WTC11 (cell line): ENCODE data around the gene PMS1. TPM values are rescaled to one million over a fixed set of nuclear protein-coding genes. Genes with fewer than 3 reads are reported as not detected.
A peak's percentile ranks its signal among the peaks of the same experiment; 100 is the strongest.

Experiments
- ATAC-seq: fragments of 200-7000 bp; cut with Tn5 transposase; 2 replicates; pipeline ENCODE4 v1.10.0; 2021; ENCODE audit warnings: mild to moderate bottlenecking, moderate library complexity
- Bru-seq: library from RNA; stranded (reverse); fragments of 400-500 nt; gene quantifications from one replicate; lab custom pipeline; 2021; lab: Mats Ljungman, UMichigan
- CTCF ChIA-PET: fragments of 300-600 bp; sonication (Branson Sonifier 250); formaldehyde crosslinking; loops from one replicate; lab custom pipeline; 2021; ENCODE audit warnings: antibody characterized with exemption; lab: Charles Lee
- POLR2A ChIA-PET: fragments of 350-600 bp; sonication (Branson Sonifier 250); formaldehyde crosslinking; loops from one replicate; lab custom pipeline; 2021; ENCODE audit warnings: antibody characterized with exemption; lab: Charles Lee
- DNase-seq: peaks from one replicate; pipeline ENCODE4 v3.0.0; 2021; ENCODE audit warnings: low spot score
- H3K27ac Mint-ChIP-seq: 2 replicates; pipeline ENCODE4 v1.8.0; 2021; ENCODE audit warnings: mixed read lengths
- H3K27me3 Mint-ChIP-seq: 2 replicates; pipeline ENCODE4 v1.8.0; 2021; ENCODE audit warnings: low read depth, mild to moderate bottlenecking, moderate library complexity, mixed read lengths
- H3K36me3 Mint-ChIP-seq: 2 replicates; pipeline ENCODE4 v1.8.0; 2021; ENCODE audit warnings: mixed read lengths
- H3K4me1 Mint-ChIP-seq: 2 replicates; pipeline ENCODE4 v1.8.0; 2022; ENCODE audit warnings: mixed read lengths
- H3K4me3 Mint-ChIP-seq: 2 replicates; pipeline ENCODE4 v1.8.0; 2021; ENCODE audit warnings: mild to moderate bottlenecking, moderate library complexity, mixed read lengths
- H3K9me3 Mint-ChIP-seq: 2 replicates; pipeline ENCODE4 v1.8.0; 2021; ENCODE audit warnings: mixed read lengths
- AR ChIP-seq: fragments of 250-450 bp; sonication (Bioruptor Pico); IDR thresholded peaks from 2 replicates; pipeline ENCODE4 v1.9.0; 2021; ENCODE audit warnings: mild to moderate bottlenecking
- CBFB ChIP-seq: sonication (generic); formaldehyde crosslinking; IDR thresholded peaks from 2 replicates; pipeline ENCODE4 v1.8.1; 2022; ENCODE audit warnings: mild to moderate bottlenecking, low read depth, missing genetic modification reagents
- CTCF ChIP-seq: fragments of 200-600 bp; IDR thresholded peaks from 2 replicates; pipeline ENCODE4 v1.8.0; 2022; ENCODE audit warnings: antibody characterized with exemption
- E2F5 ChIP-seq: sonication (generic); formaldehyde crosslinking; IDR thresholded peaks from 2 replicates; pipeline ENCODE4 v1.8.1; 2022; ENCODE audit warnings: mild to moderate bottlenecking, moderate library complexity, missing genetic modification reagents
- EMX1 ChIP-seq: fragments of 250-450 bp; sonication (Bioruptor Pico); IDR thresholded peaks from 2 replicates; pipeline ENCODE4 v1.8.0; 2021; ENCODE audit warnings: mild to moderate bottlenecking
- ETV6 ChIP-seq: sonication (generic); formaldehyde crosslinking; IDR thresholded peaks from 2 replicates; pipeline ENCODE4 v1.8.1; 2022; ENCODE audit warnings: mild to moderate bottlenecking, missing genetic modification reagents
- FOXK1 ChIP-seq: sonication (generic); formaldehyde crosslinking; IDR thresholded peaks from 2 replicates; pipeline ENCODE4 v1.8.0; 2022; ENCODE audit warnings: mild to moderate bottlenecking, moderate library complexity, missing genetic modification reagents
- GABPB1 ChIP-seq: sonication (generic); formaldehyde crosslinking; IDR thresholded peaks from 2 replicates; pipeline ENCODE4 v1.8.1; 2023; ENCODE audit warnings: mild to moderate bottlenecking, missing genetic modification reagents
- GTF2I ChIP-seq: fragments of 250-450 bp; sonication (Bioruptor Pico); conservative IDR thresholded peaks from 2 replicates; pipeline ENCODE4 v1.4.0; 2021; ENCODE audit warnings: mild to moderate bottlenecking
- JAZF1 ChIP-seq: fragments of 250-450 bp; sonication (Bioruptor Pico); IDR thresholded peaks from 2 replicates; pipeline ENCODE4 v1.9.0; 2021; ENCODE audit warnings: moderate library complexity, mild to moderate bottlenecking, inconsistent platforms
- MAX ChIP-seq: sonication (generic); formaldehyde crosslinking; IDR thresholded peaks from 2 replicates; pipeline ENCODE4 v1.8.0; 2022; ENCODE audit warnings: mild to moderate bottlenecking, missing genetic modification reagents
- MYBL2 ChIP-seq: sonication (generic); formaldehyde crosslinking; IDR thresholded peaks from 2 replicates; pipeline ENCODE4 v1.8.1; 2023; ENCODE audit warnings: mild to moderate bottlenecking, moderate library complexity, missing genetic modification reagents
- NFATC4 ChIP-seq: fragments of 250-450 bp; sonication (Bioruptor Pico); IDR thresholded peaks from 2 replicates; pipeline ENCODE4 v1.9.0; 2021; ENCODE audit warnings: mild to moderate bottlenecking
- NFE2L1 ChIP-seq: sonication (generic); formaldehyde crosslinking; IDR thresholded peaks from 2 replicates; pipeline ENCODE4 v1.8.1; 2023; ENCODE audit warnings: missing genetic modification reagents
- SMAD4 ChIP-seq: sonication (generic); formaldehyde crosslinking; IDR thresholded peaks from 2 replicates; pipeline ENCODE4 v1.8.0; 2022; ENCODE audit warnings: mild to moderate bottlenecking, missing genetic modification reagents
- USF2 ChIP-seq: sonication (generic); formaldehyde crosslinking; IDR thresholded peaks from 2 replicates; pipeline ENCODE4 v1.8.1; 2023; ENCODE audit warnings: mild to moderate bottlenecking, missing genetic modification reagents, moderate library complexity
- ZNF263 ChIP-seq: sonication (generic); formaldehyde crosslinking; IDR thresholded peaks from 2 replicates; pipeline ENCODE4 v1.8.1; 2022; ENCODE audit warnings: low read depth, mild to moderate bottlenecking, moderate library complexity, missing genetic modification reagents
- ZNF416 ChIP-seq: fragments of 250-450 bp; sonication (Bioruptor Pico); IDR thresholded peaks from 2 replicates; pipeline ENCODE4 v1.9.0; 2021; ENCODE audit warnings: mild to moderate bottlenecking, inconsistent platforms
- ZNF671 ChIP-seq: fragments of 250-450 bp; sonication (Bioruptor Pico); IDR thresholded peaks from 2 replicates; pipeline ENCODE4 v1.8.0; 2021; ENCODE audit warnings: mild to moderate bottlenecking
- ZSCAN18 ChIP-seq: fragments of 250-450 bp; sonication (Bioruptor Pico); IDR thresholded peaks from 2 replicates; pipeline ENCODE4 v2.1.2; 2022; ENCODE audit warnings: mild to moderate bottlenecking, moderate library complexity
- long read RNA-seq, 3 experiments: library from RNA in 1 of 3; library from capped mRNA in 1 of 3; library from polyadenylated mRNA in 1 of 3; unstranded in 2 of 3; stranded (forward) in 1 of 3; transcript quantifications; one replicate each; pipeline ENCODE4 v2.0.0, GENCODE V29; 2021
- total RNA-seq: library from RNA; stranded (reverse); gene quantifications from 3 replicates; pipeline ENCODE4 v1.2.3, GENCODE V29; 2021
- TF ChIP-seq, protein P1 (sequence below): fragments of 250-450 bp; sonication (Bioruptor Pico); IDR thresholded peaks from 2 replicates; pipeline ENCODE4 v1.9.0; 2021; ENCODE audit warnings: moderate library complexity, mild to moderate bottlenecking, inconsistent platforms, borderline replicate concordance
- TF ChIP-seq, protein P2 (sequence below): sonication (generic); formaldehyde crosslinking; IDR thresholded peaks from 2 replicates; pipeline ENCODE4 v1.8.0; 2022; ENCODE audit warnings: mild to moderate bottlenecking, missing genetic modification reagents

The PMS1 gene
- total RNA-seq (49.8 to 74.5 TPM (median 69.5 TPM) in 3 replicates), Bru-seq, nascent RNA (percentile 91 among the genes with signal in this experiment)
- long read RNA-seq, experiment 1, transcript PMS1-213 (13 exons, 3,225 nt), result major isoform, 183 of 344 reads
- long read RNA-seq, experiment 1, transcript PMS1-215 (12 exons, 2,576 nt), result minor isoform, 6 of 344 reads
- long read RNA-seq, experiment 1, transcript PMS1-204 (12 exons, 2,795 nt), result minor isoform, 13 of 344 reads
- long read RNA-seq, experiment 1, partial matches to known transcripts, result 36 of 344 reads
- long read RNA-seq, experiment 1, other reads (novel, unspliced or antisense), result 98 of 344 reads
- long read RNA-seq, experiment 2, transcript PMS1-213 (13 exons, 3,225 nt), result major isoform, 13 of 55 reads
- long read RNA-seq, experiment 2, partial matches to known transcripts, result 21 of 55 reads
- long read RNA-seq, experiment 2, other reads (novel, unspliced or antisense), result 20 of 55 reads
- long read RNA-seq, experiment 3, transcript PMS1-213 (13 exons, 3,225 nt), result major isoform, 26 of 66 reads
- long read RNA-seq, experiment 3, partial matches to known transcripts, result 12 of 66 reads
- long read RNA-seq, experiment 3, other reads (novel, unspliced or antisense), result 22 of 66 reads

DNA sequence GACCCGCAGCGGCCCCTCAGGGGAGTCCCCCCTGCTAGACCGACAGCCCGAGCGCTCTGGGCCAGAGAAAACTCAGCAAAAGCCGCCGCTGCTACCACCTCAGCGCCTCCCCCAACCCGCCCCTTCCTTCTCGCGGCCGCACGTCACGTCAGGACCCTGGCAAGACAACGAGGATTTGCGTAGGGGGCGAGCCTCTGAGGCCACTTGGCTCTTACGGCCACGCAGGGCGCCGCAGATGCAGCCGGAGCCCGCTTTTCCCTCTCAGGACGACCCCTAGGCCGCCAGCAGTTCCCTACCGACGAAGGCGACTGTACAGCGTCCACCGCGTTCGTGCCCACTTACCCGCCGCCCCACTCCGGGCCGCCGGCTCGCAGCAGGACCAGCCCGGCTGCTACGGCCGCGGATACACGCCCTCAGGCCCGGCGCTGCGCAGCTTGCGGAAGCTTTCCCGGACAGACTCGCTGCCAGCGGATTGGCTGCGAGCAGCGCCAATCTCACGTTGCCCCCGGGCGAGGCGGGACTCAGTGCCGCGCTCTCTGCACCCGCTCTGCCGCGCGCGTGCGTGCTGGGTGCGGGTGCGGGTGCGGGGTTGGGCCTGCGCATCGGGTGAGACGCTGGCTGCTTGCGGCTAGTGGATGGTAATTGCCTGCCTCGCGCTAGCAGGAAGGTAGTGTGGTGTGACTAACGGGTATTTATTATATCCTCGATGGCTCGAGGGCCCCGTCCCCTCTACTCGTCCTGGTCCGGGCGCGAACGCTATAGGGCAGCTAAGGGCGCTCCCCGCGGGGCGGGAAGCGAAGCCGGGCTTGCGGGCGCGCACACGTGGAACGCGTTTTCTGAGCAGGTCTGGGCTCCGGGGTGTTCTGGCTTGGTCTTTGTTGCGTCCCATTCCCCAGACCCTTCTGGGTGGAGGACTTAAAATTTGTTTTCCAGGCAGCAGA, at the start of gene PMS1, which contains the start of gene ORMDL1:
PMS1 (plus strand) TSS at position 524 of the 941 bp plus-strand sequence. CDS start 7,360 bp downstream, outside the sequence.
ORMDL1 (minus strand) TSS at position 413 of the 941 bp plus-strand sequence. CDS start 1,744 bp downstream, outside the sequence.
- ATAC-seq (peak; percentile 95), DNase-seq (peak; percentile 93)
- Mint-ChIP-seq H3K4me1 (peaks cover 30% of the 10 kb centered on the region), H3K4me3 (peak within 1 kb of the TSS; percentile 82), H3K36me3 (peaks cover 41% of the 10 kb centered on the region), H3K9me3 (no peaks in the 10 kb centered on the region), H3K27ac (peak within 1 kb of the TSS; percentile 92), H3K27me3 (no peaks in the 10 kb centered on the region)
- POLR2A ChIA-PET, result interaction anchor here (0.9 to 1.9 kb wide), 3 partner anchors 18 to 123 kb away, joined by 3 to 15 read pairs (median 4); partner anchors contain the start of gene OSGEPL1
- CTCF ChIA-PET, result interaction anchor here (1.0 to 1.9 kb wide), 3 partner anchors 21 to 107 kb away, joined by 3 to 13 read pairs (median 4); partner anchors contain the start of gene OSGEPL1
- peak; percentile 69; the same call in 1 of the 2 replicates for TF ChIP-seq CBFB
- no peak for TF ChIP-seq CTCF
- TF ChIP-seq EMX1 (CRISPR knock-in tag), result no peak
- TF ChIP-seq SMAD4 (CRISPR knock-in tag), result peak; percentile 70; the same call in 1 of the 2 replicates
- peak; percentile 30; the same call in 1 of the 2 replicates for TF ChIP-seq USF2
- TF ChIP-seq, protein P1, sequence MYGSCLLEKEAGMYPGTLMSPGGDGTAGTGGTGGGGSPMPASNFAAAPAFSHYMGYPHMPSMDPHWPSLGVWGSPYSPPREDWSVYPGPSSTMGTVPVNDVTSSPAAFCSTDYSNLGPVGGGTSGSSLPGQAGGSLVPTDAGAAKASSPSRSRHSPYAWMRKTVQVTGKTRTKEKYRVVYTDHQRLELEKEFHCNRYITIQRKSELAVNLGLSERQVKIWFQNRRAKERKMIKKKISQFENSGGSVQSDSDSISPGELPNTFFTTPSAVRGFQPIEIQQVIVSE (CRISPR knock-in tag), result no peak
- TF ChIP-seq MYBL2 (CRISPR knock-in tag), result peak; percentile 90
- TF ChIP-seq ZNF263 (CRISPR knock-in tag), result no peak
- TF ChIP-seq GABPB1 (CRISPR knock-in tag), result peak; percentile 52; the same call in 1 of the 2 replicates
- no peak for TF ChIP-seq ZNF671 (CRISPR knock-in tag)
- TF ChIP-seq MAX, result peak; percentile 96
- peak; percentile 93 for TF ChIP-seq E2F5 (CRISPR knock-in tag)
- TF ChIP-seq, protein P2, sequence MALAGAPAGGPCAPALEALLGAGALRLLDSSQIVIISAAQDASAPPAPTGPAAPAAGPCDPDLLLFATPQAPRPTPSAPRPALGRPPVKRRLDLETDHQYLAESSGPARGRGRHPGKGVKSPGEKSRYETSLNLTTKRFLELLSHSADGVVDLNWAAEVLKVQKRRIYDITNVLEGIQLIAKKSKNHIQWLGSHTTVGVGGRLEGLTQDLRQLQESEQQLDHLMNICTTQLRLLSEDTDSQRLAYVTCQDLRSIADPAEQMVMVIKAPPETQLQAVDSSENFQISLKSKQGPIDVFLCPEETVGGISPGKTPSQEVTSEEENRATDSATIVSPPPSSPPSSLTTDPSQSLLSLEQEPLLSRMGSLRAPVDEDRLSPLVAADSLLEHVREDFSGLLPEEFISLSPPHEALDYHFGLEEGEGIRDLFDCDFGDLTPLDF, result no peak
- TF ChIP-seq FOXK1, result peak; percentile 64
- TF ChIP-seq AR (CRISPR knock-in tag), result no peak
- no peak for TF ChIP-seq ZNF416
- no peak for TF ChIP-seq ZSCAN18 (CRISPR knock-in tag)
- TF ChIP-seq NFE2L1 (CRISPR knock-in tag), result 0 out of 2 replicates have a peak, but pooled peaks have one; percentile 49
- TF ChIP-seq GTF2I (CRISPR knock-in tag), result no peak
- no peak for TF ChIP-seq JAZF1
- no peak for TF ChIP-seq NFATC4 (CRISPR knock-in tag)
- peak; percentile 78 for TF ChIP-seq ETV6 (CRISPR knock-in tag)
